HG02981 (cell line): ENCODE data around the gene PEG3.

Experiments
- ATAC-seq: cut with Tn5 transposase; IDR thresholded peaks from one replicate; pipeline ENCODE4 v1.9.1; 2021; ENCODE audit warnings: mild to moderate bottlenecking, moderate library complexity; ENCODE audit not compliant: unreplicated experiment

PEG3 gene

GRCh38 chr19:56811480-56811879, 29.0 kb downstream of the PEG3 start:
- ATAC-seq = no peak

- ATAC-seq = no peak
Measured at GRCh38 chr19:56810260-56810659, 30.3 kb downstream of the PEG3 start.

- ATAC-seq = no peak
Measured at GRCh38 chr19:56808717-56809392, 31.7 kb downstream of the PEG3 start.

- ATAC-seq = no peak
Measured at GRCh38 chr19:56806639-56807038, 33.9 kb downstream of the PEG3 start.
